Fibroblast of the aortic adventitia (primary cell): ENCODE data around the gene DELE1. TPM values are rescaled to one million over a fixed set of nuclear protein-coding genes. Genes with fewer than 3 reads are reported as not detected.

Experiments
- DNase-seq: peaks from one replicate; pipeline ENCODE4 v3.0.0-alpha.2; 2010; ENCODE audit warnings: low read depth
- H3K4me3 ChIP-seq: 2 replicates; pipeline ENCODE4 v1.5.1; 2011; ENCODE audit warnings: low read depth, mild to moderate bottlenecking, control low read depth, low read length, moderate library complexity
- CTCF ChIP-seq: IDR thresholded peaks from 2 replicates; pipeline ENCODE4 v1.5.1; 2011; ENCODE audit warnings: mild to moderate bottlenecking, low read length, control low read depth, inconsistent platforms; ENCODE audit not compliant: insufficient read depth
- total RNA-seq: library from RNA; depleted of rRNA; stranded (reverse); fragments of >200 nt; gene quantifications from 2 replicates; pipeline ENCODE4 v1.2.3, GENCODE V29; 2012; ENCODE audit warnings: low replicate concordance

DELE1 gene
- total RNA-seq, 1 donor: 50.9 TPM

GRCh38 chr5:141906972-141907371, 16.7 kb upstream of the DELE1 start:
- no peak overlapping the region for H3K4me3 ChIP-seq
- no peak for DNase-seq
- no peak for TF ChIP-seq CTCF

- DNase-seq: peak; percentile 41
- TF ChIP-seq CTCF: no peak
- no peak overlapping the region for H3K4me3 ChIP-seq
These were observed 14.9 kb upstream of the DELE1 start for GRCh38 chr5:141908796-141909195.

- no peak overlapping the region for H3K4me3 ChIP-seq
- no peak for DNase-seq
These were observed 14.5 kb upstream of the DELE1 start for GRCh38 chr5:141909212-141909611.

GRCh38 chr5:141910271-141910673, 13.4 kb upstream of the DELE1 start:
- DNase-seq: peak; percentile 49
- no peak overlapping the region for H3K4me3 ChIP-seq
- no peak for TF ChIP-seq CTCF

More at GRCh38 chr5:141909212-141909611, 14.5 kb upstream of the DELE1 start:
- no peak for TF ChIP-seq CTCF

GRCh38 chr5:141913560-141914198, 10.0 kb upstream of the DELE1 start:
- DNase-seq: no peak
- TF ChIP-seq CTCF: no peak
- H3K4me3 ChIP-seq: peak overlapping the region; percentile 44

- H3K4me3 ChIP-seq: peak overlapping the region; percentile 44
- DNase-seq: no peak
- TF ChIP-seq CTCF: peak; percentile 22
These were observed 9.4 kb upstream of the DELE1 start for GRCh38 chr5:141914199-141914743.

GRCh38 chr5:141914797-141915196, 8.9 kb upstream of the DELE1 start:
- no peak for DNase-seq

More at GRCh38 chr5:141914797-141915196, 8.9 kb upstream of the DELE1 start:
- no peak for TF ChIP-seq CTCF
- no peak overlapping the region for H3K4me3 ChIP-seq
